NCI-H460 (cell line): Measurements from ENCODE around the gene KAT6B. TPM values are rescaled to one million over a fixed set of nuclear protein-coding genes. Genes with fewer than 3 reads are reported as not detected.

Experiments
- DNase-seq: peaks from one replicate; pipeline ENCODE4 v3.0.0-alpha.2; 2016; ENCODE audit warnings: low read depth; ENCODE audit errors: extremely low read depth
- total RNA-seq: library from RNA; depleted of rRNA; stranded (reverse); fragments of >200 nt; shearing (Covaris generic); gene quantifications from 2 replicates; pipeline ENCODE4 v1.2.3, GENCODE V29; 2014

The KAT6B gene
- total RNA-seq, 1 experiment from 2014 or later = 9.8 TPM

DNA sequence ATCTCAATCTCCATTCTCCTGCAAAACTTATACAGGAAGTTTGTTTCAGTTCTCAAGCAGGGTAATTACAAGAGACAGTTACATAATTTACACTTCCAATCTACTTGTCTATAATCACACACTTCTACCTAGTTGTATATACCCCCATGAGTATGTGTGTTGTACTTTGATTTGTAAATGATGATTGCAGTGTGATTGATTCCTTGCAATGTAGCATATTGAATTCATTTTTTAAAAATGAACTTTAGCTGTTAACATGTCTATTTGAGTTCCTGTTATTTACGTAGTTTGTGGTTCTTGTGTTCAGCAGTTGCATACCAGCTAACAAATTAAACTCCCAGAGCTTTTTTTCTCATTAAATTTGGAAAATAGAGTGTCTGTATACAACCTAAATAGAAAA is 182.6 kb downstream of the KAT6B start:
- DNase-seq = no peak

DNA sequence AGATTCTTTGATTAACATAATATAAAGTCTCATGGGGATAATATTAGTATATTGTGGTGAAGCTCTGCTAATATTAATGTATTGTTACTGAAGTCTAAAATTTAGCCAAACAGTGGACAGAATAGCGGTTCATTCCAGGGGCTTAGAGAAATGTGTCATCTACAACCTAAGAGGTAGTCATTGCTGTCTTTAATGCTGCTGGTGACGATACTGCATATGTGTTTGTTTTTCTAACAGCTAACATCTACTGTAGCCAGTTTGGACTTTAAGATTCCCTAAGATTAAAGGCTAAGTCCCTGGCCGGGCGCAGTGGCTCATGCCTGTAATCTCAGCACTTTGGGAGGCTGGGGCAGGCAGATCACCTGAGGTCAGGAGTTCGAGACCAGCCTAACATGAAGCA is 183.0 kb downstream of the KAT6B start:
- DNase-seq = no peak

DNA sequence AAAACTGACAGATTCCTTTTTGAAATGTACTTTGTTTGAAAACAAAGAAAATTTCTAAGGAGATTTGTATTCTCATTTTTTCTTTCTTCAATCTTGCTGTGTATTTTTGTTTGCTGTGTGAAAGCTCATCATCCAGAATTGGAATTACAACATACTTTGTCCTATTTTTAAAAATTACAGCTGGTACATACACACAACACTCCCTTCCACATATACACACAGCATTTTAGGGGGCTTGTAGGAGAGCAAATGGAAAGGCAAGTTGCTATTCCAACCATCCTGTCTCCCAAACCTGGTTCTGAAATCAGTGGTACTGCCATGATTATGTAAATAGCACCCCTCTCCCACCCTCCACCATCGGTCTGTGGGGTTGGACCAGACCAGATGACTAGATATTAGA is 184.0 kb downstream of the KAT6B start:
- DNase-seq = no peak

DNA sequence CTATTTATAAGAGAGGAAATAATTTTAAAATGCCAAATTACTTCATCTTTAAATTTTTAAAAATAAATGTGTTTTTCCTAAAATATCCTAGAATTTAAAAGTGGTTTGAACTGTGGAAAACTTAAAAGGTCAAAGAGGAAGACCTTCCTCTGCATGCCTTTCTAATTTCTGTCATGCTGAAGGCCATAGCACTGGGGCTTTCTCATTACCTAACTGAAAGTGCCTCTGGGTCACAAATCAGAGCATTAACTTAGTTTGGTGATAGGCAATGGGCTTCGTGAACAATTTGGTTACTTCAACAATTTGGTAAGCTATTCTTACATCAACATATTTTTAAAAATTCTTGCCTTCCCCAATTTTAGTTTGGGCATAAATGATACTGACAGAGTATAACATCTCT is 184.8 kb downstream of the KAT6B start:
- DNase-seq = no peak

DNA sequence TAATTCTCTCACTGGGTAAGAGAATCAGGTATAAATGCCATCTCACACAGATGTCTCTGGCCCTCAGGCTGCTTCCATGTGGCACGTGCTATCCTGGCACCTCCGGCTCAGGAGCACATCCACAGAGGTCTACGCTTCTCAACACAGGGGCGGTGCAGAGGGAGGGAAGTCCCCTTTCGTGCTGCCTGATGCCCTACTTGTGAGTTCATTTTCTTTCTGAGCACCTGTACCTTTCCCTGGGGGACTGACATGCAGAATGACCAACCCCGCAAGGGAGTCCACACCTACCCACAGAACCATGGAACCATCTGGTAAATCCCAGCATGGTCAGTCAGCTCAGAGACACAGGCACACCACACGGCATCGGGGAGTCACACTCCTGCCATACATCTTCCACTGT is 186.1 kb downstream of the KAT6B start:
- DNase-seq = no peak

DNA sequence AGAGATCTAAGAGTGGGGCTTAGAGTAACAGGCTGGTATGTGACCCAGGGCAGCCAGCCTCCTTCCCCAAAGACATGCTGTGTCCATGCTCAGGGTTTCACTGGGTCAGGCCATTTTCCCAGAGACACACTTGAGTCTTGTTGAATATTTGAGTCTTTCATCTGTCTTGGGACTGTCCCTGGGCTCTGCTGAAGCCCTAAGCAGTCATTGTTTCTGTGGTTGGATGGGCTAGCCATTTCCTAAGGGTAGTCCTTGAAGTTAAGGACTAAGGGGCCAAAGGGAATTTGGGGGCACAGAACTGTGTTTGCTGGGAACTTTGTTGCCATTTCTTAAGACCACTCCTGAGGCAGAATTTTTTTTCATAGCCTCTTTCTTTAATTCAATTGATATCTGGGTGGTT is 186.6 kb downstream of the KAT6B start:
- no peak for DNase-seq

DNA sequence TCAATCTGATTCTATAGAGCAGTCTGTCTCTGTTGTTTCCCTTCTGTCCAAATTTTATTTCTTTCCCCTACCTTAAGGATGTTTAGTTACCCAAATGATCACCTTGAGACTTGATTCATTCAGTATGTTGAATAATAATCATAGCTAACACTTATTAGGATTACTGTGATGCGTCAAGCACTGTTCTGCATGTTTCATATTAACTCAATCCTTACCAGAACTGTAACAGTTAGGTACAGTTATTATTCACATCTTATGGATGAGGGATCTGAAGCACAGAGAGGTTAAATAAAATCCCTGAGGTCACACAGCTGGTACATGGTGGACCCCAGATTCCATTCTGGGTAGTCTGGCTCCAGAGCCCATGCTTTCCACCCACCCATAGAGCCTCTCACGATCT is 187.1 kb downstream of the KAT6B start:
- no peak for DNase-seq

DNA sequence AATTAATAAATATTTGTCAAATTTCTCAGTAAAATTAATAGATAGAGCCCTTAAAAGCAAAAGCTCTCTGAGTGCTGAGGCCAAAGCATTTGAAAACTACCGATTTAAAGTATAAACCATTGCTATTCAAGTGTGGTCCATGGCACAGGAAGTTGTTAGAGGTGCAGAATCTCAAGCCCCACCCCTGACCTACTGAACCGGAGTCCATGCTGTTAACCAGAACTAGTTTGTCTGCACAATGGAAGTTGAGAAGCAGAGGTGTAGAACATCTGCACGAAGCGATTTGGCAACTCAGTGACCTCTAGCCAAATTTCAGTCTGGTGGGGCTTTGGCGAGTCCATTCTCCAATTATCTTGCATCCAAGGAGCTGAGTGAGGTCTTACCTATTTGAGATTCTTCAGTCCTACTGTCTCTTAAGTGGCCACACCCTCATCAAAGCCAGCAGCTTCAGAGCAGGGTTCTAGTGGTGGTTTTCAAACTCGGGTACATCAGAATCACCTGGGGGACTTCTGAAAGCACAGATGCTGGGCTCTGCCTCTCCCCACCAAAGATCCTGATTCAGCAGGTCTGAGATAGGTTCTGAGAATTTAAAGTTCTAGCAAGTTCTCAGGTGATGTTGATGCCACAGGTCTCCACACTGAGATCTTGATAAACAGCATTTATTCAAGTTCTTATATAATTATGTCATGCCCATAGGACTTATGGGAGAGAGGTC is 188.3 kb downstream of the KAT6B start:
- DNase-seq = no peak

DNA sequence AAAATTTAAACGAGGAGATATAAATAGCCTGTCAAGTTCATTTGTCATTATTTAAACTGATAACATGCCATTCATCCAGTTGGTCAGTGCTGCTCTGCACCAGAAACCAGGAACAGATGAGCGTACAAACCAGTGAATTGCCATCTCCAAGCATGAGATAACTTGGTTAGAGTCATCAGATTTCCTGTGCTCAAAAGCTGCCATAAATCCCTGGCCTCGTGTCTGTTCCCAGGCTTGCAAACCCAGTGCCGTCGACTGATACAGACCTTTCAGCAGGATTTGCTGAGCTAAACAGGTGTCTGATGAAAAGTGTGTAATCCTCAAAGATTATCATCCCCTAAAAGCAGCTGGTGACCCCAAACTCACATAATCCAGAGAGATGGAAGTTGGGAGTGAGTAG is 189.0 kb downstream of the KAT6B start:
- DNase-seq = no peak

DNA sequence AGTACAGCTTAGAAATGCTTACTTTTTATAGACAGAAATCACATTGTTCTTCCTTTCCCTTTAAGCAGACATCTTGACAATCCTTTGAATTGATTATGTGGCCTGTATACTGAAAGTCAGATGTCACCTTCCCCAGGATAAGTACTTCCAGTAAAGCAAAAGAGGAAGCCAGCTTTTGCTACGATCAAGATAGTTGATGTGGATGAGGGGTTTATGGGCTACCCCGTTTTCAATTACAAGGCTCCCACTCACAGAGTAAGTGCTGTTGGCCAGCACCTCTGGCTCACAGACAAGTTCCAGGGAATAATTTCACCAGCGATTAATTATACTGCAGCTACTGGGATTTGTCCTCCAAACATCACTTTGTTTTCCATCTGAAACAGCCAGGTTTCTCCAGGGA is 189.9 kb downstream of the KAT6B start:
- no peak for DNase-seq

DNA sequence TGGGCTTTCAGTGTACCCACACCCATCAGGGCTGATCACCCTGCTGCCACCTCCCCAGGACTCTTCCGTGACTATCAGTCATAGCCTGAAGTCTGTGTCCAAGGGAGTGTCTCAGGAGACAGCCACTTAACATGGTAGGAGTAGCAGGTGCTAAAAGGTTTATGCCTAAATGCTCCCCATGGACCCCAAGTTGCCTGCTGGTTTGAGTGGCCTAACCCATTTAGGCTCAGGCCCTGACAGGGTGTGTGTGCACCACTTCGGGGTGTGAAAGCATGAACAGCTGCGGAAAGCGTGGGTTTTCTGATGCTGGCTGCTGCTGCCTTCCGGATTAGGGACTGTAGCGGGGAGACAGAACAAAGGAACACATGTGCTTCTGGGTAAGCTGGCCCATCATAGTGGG is 191.9 kb downstream of the KAT6B start:
- DNase-seq = no peak

DNA sequence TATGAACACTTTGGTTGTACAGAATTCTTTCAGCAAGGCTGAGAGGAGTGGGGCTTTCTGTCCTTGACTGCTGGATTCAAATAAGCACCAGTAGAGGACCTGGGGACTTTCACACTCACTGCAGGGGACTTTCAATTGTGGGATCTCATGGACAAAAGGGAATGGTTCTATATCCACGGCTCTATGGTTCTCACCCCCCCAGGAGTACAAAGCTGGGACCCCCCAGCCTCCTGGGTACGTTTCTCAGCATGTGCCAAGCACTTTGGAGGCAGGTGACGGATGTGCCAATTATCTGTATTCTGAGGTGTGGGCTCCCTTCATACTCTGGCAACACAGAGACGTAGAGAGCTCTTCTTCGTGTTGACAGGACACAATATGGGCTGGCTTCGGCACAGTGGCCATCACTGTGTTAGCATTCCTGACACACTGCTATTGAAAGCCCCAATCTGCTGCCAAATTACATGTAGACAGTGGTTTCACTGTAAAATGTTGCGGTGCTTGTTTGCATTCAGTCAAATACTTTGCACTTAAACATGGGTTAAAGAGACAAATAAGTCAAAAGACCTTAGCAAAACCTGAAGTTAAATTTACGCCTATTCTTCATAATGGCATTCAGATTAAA is 192.4 kb downstream of the KAT6B start:
- DNase-seq = no peak

DNA sequence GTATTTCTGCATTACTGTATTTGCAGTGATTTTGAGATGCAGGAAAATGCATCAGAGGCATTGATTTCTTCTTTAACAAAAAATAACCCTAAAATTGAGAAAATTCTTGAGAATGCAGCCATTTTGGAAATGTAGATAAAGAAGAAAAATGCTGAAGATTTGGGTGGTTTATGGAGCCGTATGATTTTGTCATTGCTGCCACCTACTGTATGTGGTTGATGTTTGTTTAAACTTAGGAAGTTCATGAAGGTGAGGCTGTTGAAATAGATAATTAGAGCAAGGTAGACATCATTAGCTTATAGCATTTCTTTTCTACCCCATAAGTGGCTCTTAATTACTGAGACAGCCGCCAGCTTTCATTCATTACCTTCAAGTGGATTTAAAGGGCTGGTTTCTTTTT is 193.0 kb downstream of the KAT6B start:
- peak; percentile 23 for DNase-seq

DNA sequence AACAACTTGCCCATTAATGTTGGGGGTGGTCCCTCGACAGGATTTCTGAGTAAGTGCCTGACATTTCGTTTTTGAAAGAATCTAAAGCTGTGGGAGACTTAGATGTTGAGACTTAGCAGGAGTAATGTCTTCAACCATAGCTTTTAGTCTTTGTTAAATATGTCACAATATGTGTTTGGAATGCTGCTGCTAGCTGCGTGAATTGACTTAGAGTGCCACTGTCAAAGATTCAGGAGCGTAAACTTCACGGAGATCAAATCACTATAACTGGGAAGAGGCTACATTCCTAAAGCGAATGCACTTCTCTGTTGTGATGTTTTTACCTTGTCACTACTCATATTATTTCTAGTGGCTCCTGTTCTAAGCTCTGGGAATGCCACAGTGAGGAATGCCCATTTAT is 193.8 kb downstream of the KAT6B start:
- no peak for DNase-seq

DNA sequence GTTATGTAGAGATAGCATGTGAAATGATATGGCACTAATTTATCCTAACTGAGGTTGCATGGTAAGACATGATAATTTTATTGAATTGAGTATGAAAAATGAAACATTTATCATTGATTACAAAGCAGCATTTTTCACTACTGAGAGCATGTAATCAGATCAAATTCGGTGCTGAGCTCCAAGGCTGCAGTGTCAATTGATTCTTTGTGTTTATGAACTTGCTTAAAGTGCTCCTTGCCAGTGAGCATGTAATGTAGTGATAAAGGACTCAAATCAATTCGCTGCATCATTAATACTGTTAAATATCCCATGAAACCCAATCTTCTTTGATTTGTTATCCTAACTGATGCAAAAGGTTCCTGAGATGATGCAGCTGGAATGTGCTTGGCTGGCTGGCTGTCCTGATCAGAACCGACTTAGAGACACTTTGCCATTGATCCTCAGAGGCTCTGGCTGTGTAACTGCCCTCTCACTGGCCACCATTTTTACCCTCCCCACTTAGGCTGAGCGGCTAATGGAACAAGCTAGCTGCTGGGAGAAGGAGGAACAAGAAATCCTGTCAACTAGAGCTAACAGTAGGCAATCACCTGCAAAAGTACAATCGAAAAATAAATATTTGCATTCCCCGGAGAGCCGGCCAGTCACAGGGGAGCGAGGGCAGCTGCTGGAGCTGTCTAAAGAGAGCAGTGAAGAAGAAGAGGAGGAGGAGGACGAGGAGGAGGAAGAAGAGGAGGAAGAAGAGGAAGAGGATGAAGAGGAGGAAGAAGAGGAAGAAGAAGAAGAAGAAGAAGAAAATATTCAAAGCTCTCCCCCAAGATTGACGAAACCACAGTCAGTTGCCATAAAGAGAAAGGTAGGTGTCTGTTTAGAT is 195.2 kb downstream of the KAT6B start:
- no peak for DNase-seq

DNA sequence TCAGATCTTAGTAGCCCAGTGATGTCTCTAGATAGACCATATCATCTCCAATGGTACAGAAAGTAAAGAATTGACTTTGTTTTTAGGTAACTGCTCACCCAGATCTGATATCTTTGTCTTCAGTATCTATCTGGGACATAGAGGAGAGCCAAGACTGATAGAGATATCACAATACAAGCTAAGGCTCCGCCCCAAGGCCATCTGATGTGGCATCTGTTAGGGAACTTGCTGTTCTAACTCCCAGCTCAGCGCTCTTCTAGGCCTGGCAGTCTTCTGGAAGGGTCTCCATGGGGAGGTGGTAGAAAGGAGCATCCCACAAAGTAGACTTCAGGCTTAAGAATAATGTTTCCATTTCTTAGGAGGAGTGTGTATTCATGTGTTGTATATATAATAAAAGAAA is 196.7 kb downstream of the KAT6B start:
- no peak for DNase-seq

DNA sequence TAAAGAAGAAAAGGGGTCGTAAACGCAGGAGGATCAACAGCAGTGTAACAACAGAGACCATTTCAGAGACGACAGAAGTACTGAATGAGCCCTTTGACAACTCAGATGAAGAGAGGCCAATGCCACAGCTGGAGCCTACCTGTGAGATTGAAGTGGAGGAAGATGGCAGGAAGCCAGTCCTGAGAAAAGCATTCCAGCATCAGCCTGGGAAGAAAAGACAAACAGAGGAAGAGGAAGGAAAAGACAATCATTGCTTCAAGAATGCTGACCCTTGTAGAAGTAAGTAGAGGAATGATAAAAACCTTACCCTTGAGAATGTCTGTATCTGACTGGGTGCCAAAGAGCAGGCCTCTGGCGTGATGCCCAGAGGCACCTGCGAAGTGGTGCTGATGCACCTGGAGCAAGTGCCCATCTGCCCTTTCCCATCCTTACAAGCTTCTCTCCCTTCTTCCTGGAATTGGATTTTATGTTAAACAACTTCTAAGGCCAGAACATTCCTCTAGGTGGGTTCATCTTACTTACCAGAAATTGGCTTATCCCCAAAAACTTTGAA is 198.6 kb downstream of the KAT6B start:
- no peak for DNase-seq

DNA sequence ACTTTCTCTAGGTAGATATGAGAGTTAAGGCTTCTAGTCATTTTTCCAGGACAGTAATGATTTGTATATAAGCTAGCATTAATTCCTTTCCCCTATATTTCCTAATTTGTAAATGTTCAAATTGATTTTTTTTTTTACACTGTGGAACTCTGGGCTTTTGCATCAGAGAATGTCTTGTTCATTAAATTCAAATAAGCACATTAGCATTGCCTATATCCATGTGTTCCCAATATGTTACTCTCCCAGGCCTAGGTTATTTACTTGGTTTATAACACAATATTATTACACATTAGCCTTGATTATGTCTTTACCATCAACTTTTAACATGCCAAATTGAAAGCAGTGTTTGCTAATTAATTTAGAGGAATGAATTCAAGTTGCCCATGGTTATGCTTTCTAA is 201.6 kb downstream of the KAT6B start:
- DNase-seq = no peak

DNA sequence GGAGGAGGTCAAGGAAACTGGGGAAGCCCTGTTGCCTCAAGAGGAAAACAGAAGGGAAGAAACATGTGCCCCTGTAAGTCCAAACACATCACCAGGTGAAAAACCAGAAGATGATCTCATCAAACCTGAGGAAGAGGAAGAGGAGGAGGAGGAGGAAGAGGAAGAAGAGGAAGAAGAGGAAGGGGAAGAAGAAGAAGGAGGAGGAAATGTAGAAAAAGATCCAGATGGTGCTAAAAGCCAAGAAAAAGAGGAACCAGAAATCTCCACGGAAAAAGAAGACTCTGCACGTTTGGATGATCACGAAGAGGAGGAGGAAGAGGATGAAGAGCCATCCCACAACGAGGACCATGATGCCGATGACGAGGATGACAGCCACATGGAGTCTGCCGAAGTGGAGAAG is 202.3 kb downstream of the KAT6B start:
- DNase-seq = no peak

DNA sequence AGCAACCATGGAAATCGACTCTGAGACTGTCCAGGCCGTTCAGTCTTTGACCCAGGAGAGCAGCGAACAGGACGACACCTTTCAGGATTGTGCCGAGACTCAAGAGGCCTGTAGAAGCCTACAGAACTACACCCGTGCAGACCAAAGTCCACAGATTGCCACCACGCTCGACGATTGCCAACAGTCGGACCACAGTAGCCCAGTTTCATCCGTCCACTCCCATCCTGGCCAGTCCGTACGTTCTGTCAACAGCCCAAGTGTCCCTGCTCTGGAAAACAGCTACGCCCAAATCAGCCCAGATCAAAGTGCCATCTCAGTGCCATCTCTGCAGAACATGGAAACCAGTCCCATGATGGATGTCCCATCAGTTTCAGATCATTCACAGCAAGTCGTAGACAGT is 203.0 kb downstream of the KAT6B start:
- no peak for DNase-seq

DNA sequence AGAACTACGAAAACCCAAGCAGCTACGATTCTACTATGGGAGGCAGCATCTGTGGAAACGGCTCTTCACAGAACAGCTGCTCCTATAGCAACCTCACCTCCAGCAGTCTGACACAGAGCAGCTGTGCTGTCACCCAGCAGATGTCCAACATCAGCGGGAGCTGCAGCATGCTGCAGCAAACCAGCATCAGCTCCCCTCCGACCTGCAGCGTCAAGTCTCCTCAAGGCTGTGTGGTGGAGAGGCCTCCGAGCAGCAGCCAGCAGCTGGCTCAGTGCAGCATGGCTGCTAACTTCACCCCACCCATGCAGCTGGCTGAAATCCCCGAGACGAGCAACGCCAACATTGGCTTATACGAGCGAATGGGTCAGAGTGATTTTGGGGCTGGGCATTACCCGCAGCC is 203.5 kb downstream of the KAT6B start:
- no peak for DNase-seq

DNA sequence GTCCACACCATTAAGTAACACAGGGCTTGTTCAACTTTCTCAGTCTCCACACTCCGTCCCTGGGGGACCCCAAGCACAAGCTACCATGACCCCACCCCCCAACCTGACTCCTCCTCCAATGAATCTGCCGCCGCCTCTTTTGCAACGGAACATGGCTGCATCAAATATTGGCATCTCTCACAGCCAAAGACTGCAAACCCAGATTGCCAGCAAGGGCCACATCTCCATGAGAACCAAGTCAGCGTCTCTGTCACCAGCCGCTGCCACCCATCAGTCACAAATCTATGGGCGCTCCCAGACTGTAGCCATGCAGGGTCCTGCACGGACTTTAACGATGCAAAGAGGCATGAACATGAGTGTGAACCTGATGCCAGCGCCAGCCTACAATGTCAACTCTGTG is 204.0 kb downstream of the KAT6B start:
- DNase-seq = no peak
